Measurements from ENCODE around the gene HIVEP1. TPM values are rescaled to one million over a fixed set of nuclear protein-coding genes. Genes with fewer than 3 reads are reported as not detected.
"Not testable (repeated sequence)": the region's sequence is repeated elsewhere in the genome, so short reads cannot be mapped to it uniquely, and the experiment has no call there.

HIVEP1 gene
- total RNA-seq, 6 experiments from 2014 or later: 13.2 to 23.3 (median 17.8) TPM

- WGBS (ENCODE audit: insufficient coverage, low coverage, low lambda C conversion rate, missing lambda C conversion rate): 76% methylated on average over 5 of the region's 5 CpGs
- H3K27ac ChIP-seq: no peak overlapping the region
- no peak overlapping the region for H3K4me3 ChIP-seq
- intact Hi-C loops (cut with DNase I): no loop called here
- no peaks in the 10 kb centered on the region for H3K9me3 ChIP-seq
- no peaks in the 10 kb centered on the region for H3K27me3 ChIP-seq
- no peaks in the 10 kb centered on the region for H3K36me3 ChIP-seq
- DNase-seq (no peak), ATAC-seq (no peak)
- TF ChIP-seq POLR2A (IDR thresholded peaks at IDR 0.05): no peak
- TF ChIP-seq CTCF (IDR thresholded peaks at IDR 0.05): no peak
- H3K4me1 ChIP-seq: no peaks in the 10 kb centered on the region
Observed at GRCh38 chr6:12173181-12173580, 161.1 kb downstream of the HIVEP1 start.

GRCh38 chr6:12173661-12174060 is 161.5 kb downstream of the HIVEP1 start:
- Histone ChIP-seq H3K27ac (no peak overlapping the region), H3K36me3 (no peaks in the 10 kb centered on the region), H3K27me3 (no peaks in the 10 kb centered on the region), H3K9me3 (no peaks in the 10 kb centered on the region), H3K4me3 (no peak overlapping the region), H3K4me1 (no peaks in the 10 kb centered on the region)
- ATAC-seq: no peak
- 92% methylated on average over 2 of the region's 2 CpGs for WGBS (ENCODE audit: insufficient coverage, low coverage, low lambda C conversion rate, missing lambda C conversion rate)
- intact Hi-C loops (cut with DNase I): no loop called here
- DNase-seq: no peak
- TF ChIP-seq POLR2A (IDR thresholded peaks at IDR 0.05): no peak
- no peak for TF ChIP-seq CTCF (IDR thresholded peaks at IDR 0.05)

GRCh38 chr6:12174878-12175277 is 162.8 kb downstream of the HIVEP1 start:
- intact Hi-C loops (cut with DNase I): no loop called here
- 85% methylated on average over 2 of the region's 2 CpGs for WGBS (ENCODE audit: insufficient coverage, low coverage, low lambda C conversion rate, missing lambda C conversion rate)
- H3K27ac ChIP-seq: no peak overlapping the region
- no peaks in the 10 kb centered on the region for H3K27me3 ChIP-seq
- no peaks in the 10 kb centered on the region for H3K9me3 ChIP-seq
- H3K4me1 ChIP-seq: no peaks in the 10 kb centered on the region
- no peak for TF ChIP-seq CTCF (IDR thresholded peaks at IDR 0.05)
- TF ChIP-seq POLR2A (IDR thresholded peaks at IDR 0.05): no peak
- ATAC-seq: no peak
- H3K36me3 ChIP-seq: no peaks in the 10 kb centered on the region
- H3K4me3 ChIP-seq: no peak overlapping the region
- no peak for DNase-seq

GRCh38 chr6:12175626-12176025 is 163.5 kb downstream of the HIVEP1 start:
- intact Hi-C loops (cut with DNase I): no loop called here
- Histone ChIP-seq H3K4me1 (no peaks in the 10 kb centered on the region), H3K27ac (no peak overlapping the region), H3K36me3 (no peaks in the 10 kb centered on the region), H3K4me3 (no peak overlapping the region), H3K27me3 (no peaks in the 10 kb centered on the region), H3K9me3 (no peaks in the 10 kb centered on the region)
- DNase-seq (no peak), ATAC-seq (no peak)
- 89% methylated on average over 5 of the region's 8 CpGs for WGBS (ENCODE audit: insufficient coverage, low coverage, low lambda C conversion rate, missing lambda C conversion rate)
- TF ChIP-seq CTCF (IDR thresholded peaks at IDR 0.05) (no peak), POLR2A (IDR thresholded peaks at IDR 0.05) (no peak)

- H3K27ac ChIP-seq; H3K9me3 ChIP-seq; H3K27me3 ChIP-seq; DNase-seq; H3K4me3 ChIP-seq; ATAC-seq; H3K4me1 ChIP-seq; intact Hi-C loops (cut with DNase I); H3K36me3 ChIP-seq: not testable (repeated sequence)
- 91% methylated on average over 3 of the region's 3 CpGs for WGBS (ENCODE audit: insufficient coverage, low coverage, low lambda C conversion rate, missing lambda C conversion rate)
Observed at GRCh38 chr6:12176782-12177181, 164.7 kb downstream of the HIVEP1 start.

Measured in right lobe of liver (tissue), 6 donors.